Stomach (tissue), 9 donors: ENCODE measurements around the gene ADCY4. TPM values are rescaled to one million over a fixed set of nuclear protein-coding genes. Genes with fewer than 3 reads are reported as not detected.

Experiments used
- DNase-seq, 2 donors: peaks; one replicate each; pipeline versions ENCODE4 v3.0.0 to v3.0.0-alpha.2; 2013 to 2019
- H3K27ac ChIP-seq, 5 donors: fragments of 200-600 bp in 4 of 5; sonication (generic) in 4 of 5; one replicate each; pipeline ENCODE4 v1.5.1; 2013 to 2019; ENCODE audit warnings: mild to moderate bottlenecking in 1 of 5, moderate library complexity in 1 of 5
- H3K27me3 ChIP-seq, 3 donors: fragments of 200-600 bp; sonication (generic); one replicate each; pipeline ENCODE4 v1.5.1; 2017 to 2019; ENCODE audit warnings: mixed run types in 1 of 3
- H3K36me3 ChIP-seq, 4 donors: fragments of 200-600 bp; sonication (generic); 1 replicate in 3 of 4; 2 replicates in 1 of 4; pipeline ENCODE4 v1.5.1; 2016 to 2019
- H3K4me1 ChIP-seq, 4 donors: fragments of 200-600 bp; sonication (generic); one replicate each; pipeline ENCODE4 v1.5.1; 2016 to 2019
- H3K4me3 ChIP-seq, 4 donors: fragments of 200-600 bp; sonication (generic) in 3 of 4; one replicate each; pipeline ENCODE4 v1.5.1; 2016 to 2019; ENCODE audit warnings: mild to moderate bottlenecking in 1 of 4
- H3K9me3 ChIP-seq, 4 donors: fragments of 200-600 bp; sonication (generic); one replicate each; pipeline ENCODE4 v1.5.1; 2016 to 2019
- EP300 ChIP-seq: sonication (generic); formaldehyde crosslinking; IDR thresholded peaks from one replicate; pipeline ENCODE4 v1.6.1; 2017; ENCODE audit warnings: antibody characterized with exemption
- POLR2A ChIP-seq, 4 donors: fragments of 450-650 bp; IDR thresholded peaks; one replicate each; pipeline ENCODE4 v1.6.1; 2016; ENCODE audit warnings: antibody characterized with exemption in 4 of 4, control low read depth in 2 of 4, mild to moderate bottlenecking in 1 of 4, moderate library complexity in 1 of 4
- POLR2AphosphoS5 ChIP-seq, 3 donors: sonication (generic); formaldehyde crosslinking; IDR thresholded peaks; one replicate each; pipeline ENCODE4 v1.6.1; 2016; ENCODE audit warnings: antibody characterized with exemption in 3 of 3
- WGBS, 5 donors: extraction: QIAGEN DNeasy Blood & Tissue Kit in 3 of 5; methylation state at CpG; one replicate each; pipeline versions ENCODE4 v1.1.5 to v1.1.7; 2013 to 2018; 5-methylcytosine and 5-hydroxymethylcytosine counted together
- intact Hi-C: fragments of 100-400 bp; cut with DNase I; formaldehyde crosslinking; loops from one replicate; pipeline ENCODE4 v1.15.1; 2023; ENCODE audit warnings: low total_unique reads
- polyA plus RNA-seq, 3 donors: library from polyadenylated mRNA; stranded (reverse); fragments of 200-250 nt; gene quantifications; one replicate each; pipeline ENCODE4 v1.2.3, GENCODE V29; 2013
- small RNA-seq, 4 donors: library from RNA; depleted of rRNA; stranded (forward); fragments of <200 nt; gene quantifications; one replicate each; pipeline ENCODE3, GENCODE V24; 2016
- total RNA-seq, 5 donors: library from RNA; depleted of rRNA; stranded (reverse); fragments of >200 nt; gene quantifications; one replicate each; pipeline versions ENCODE4 v1.1.0 to v1.2.3, GENCODE V29; 2014 to 2016
- TF ChIP-seq, protein P1 (sequence below), 7 experiments: fragments of 450-650 bp in 4 of 7; fragments of 200-600 bp in 3 of 7; sonication (generic) in 3 of 7; IDR thresholded peaks; one replicate each; pipeline ENCODE4 v1.5.1; 2016 to 2019; ENCODE audit warnings: antibody characterized with exemption in 7 of 7, control low read depth in 2 of 7, mild to moderate bottlenecking in 1 of 7
- donor health status: healthy with polysubstance abuse.
- donor health status: Bipolar disorder and iron deficiency.
- donor health status: healthy.

The ADCY4 gene
- total and polyA plus RNA-seq, 8 donors: 15.2 to 118 (median 25.8) TPM

DNA sequence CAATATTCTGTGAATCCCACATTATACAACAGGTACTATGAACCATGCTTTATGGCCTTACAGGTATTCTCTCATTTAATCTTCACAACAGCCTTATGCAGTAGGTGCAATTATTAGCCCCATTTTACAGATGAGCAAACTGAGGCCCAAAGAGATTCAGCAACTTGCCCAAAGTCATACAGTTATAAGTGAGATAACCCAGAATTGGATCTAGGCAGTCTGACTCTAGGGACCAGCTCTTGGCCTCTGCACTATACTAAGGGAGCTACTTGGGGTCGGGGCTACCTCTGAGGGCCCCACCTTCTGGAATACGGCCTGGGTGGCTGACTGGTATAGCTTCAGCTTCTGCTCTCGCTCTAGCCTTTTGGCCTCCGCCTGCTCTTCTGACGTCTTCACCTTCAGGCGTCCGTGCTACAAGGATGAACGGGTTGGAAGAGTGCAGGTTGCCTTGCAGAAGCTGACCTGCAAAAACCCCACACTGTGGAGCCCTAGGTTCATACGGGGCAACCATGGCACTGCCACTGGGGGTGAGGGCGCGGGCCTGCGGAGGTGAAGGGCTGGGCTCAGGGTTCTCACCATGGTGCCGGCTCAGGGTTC lies 64.2 kb downstream of the ADCY4 start:
- TF ChIP-seq EP300 (no peak), POLR2AphosphoS5 (IDR thresholded peaks at IDR 0.05) (no peak)
- 7 to 20% (median 11%) methylated on average over 6 to 13 of the region's 13 CpGs for WGBS, 5 donors

DNA sequence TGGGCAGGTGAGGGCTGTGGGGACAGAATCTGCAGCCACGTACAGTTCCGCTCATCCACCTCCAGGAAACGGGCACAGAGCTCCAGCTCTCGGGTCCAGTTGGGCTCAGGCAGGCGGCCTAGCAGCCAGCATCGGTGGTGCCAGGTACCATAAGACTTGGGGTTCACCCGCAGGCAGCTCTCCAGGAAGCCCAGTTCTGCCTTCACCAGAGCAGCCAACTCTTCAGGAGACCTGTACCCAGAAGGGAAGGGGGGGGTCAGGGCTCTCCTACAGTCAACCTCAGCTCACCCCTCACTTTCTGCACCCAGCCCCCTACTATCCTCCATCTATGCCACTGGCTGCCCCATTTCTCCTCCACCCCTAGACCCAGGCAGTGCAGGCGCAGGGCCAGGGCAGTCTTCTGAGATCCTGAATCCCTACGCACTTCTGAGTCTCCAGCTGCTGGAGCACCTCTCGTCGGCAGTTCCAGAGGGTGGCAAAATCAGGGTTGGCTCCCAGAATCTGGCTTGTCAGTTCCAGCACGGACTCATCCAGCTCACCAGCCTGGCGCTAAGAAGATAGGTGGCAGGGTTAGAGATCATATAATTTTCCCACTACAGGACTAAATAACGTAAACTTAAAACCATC lies 64.8 kb downstream of the ADCY4 start:
- DNase-seq: no peak
- Histone ChIP-seq H3K27ac (peak overlapping the region in 1 of 5 donors; percentile 94), H3K9me3 (no peaks in the 10 kb centered on the region), H3K4me1 (peaks cover 9 to 44% (median 26%) of the 10 kb centered on the region in 4 donors), H3K27me3 (no peaks in the 10 kb centered on the region), H3K4me3 (peak overlapping the region in 1 of 4 donors; percentile 71), H3K36me3 (peaks cover 30 to 51% (median 50%) of the 10 kb centered on the region in 4 donors)
- intact Hi-C loops: no loop called here
- TF ChIP-seq, protein P1, sequence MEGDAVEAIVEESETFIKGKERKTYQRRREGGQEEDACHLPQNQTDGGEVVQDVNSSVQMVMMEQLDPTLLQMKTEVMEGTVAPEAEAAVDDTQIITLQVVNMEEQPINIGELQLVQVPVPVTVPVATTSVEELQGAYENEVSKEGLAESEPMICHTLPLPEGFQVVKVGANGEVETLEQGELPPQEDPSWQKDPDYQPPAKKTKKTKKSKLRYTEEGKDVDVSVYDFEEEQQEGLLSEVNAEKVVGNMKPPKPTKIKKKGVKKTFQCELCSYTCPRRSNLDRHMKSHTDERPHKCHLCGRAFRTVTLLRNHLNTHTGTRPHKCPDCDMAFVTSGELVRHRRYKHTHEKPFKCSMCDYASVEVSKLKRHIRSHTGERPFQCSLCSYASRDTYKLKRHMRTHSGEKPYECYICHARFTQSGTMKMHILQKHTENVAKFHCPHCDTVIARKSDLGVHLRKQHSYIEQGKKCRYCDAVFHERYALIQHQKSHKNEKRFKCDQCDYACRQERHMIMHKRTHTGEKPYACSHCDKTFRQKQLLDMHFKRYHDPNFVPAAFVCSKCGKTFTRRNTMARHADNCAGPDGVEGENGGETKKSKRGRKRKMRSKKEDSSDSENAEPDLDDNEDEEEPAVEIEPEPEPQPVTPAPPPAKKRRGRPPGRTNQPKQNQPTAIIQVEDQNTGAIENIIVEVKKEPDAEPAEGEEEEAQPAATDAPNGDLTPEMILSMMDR (IDR thresholded peaks at IDR 0.05): no peak
- TF ChIP-seq POLR2A (IDR thresholded peaks at IDR 0.05) (no peak), EP300 (no peak), POLR2AphosphoS5 (IDR thresholded peaks at IDR 0.05) (no peak)
- whole genome bisulfite sequencing, 5 donors: 94 to 97% (median 95%) methylated on average over 9 to 14 of the region's 14 CpGs

More for the DNA sequence above, 64.2 kb downstream of the ADCY4 start:
- H3K9me3 ChIP-seq: no peaks in the 10 kb centered on the region
- peaks cover 9 to 50% (median 26%) of the 10 kb centered on the region in 4 donors for H3K4me1 ChIP-seq
- peak overlapping the region; percentile 60 to 99 (median 77) for H3K4me3 ChIP-seq
- peak overlapping the region; percentile 91 to 99 (median 98) for H3K27ac ChIP-seq
- intact Hi-C loops: no loop called here
- DNase-seq: peak in 1 of 2 donors; percentile 25
- H3K36me3 ChIP-seq: peaks cover 30 to 45% (median 44%) of the 10 kb centered on the region in 4 donors
- H3K27me3 ChIP-seq: no peaks in the 10 kb centered on the region

DNA sequence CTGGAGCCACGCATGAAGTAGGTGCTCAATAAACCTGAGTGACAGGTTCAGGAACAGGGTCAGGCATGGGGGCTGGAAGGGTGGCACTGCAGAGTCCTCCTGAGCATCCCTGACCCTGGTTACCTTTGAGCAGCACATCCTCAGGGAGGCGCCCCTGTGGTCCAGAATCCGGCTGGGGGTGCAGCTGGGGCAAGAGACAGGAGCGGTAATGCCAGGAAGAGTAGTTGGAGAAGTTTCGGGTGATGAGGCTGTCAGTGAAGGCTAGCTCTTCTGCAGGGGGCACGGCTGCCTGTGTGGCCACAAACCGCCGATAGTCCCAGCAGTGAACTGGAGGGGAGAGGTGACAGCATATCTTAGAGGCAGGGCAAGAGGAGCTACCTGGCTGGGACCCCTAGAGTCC lies 65.5 kb downstream of the ADCY4 start:
- TF ChIP-seq POLR2A (IDR thresholded peaks at IDR 0.05): no peak
- TF ChIP-seq EP300: no peak
- TF ChIP-seq POLR2AphosphoS5 (IDR thresholded peaks at IDR 0.05): no peak
- TF ChIP-seq, protein P1 (IDR thresholded peaks at IDR 0.05): no peak
- Histone ChIP-seq H3K27ac (no peak overlapping the region), H3K27me3 (no peaks in the 10 kb centered on the region), H3K36me3 (peaks cover 30 to 57% (median 55%) of the 10 kb centered on the region in 4 donors), H3K4me1 (peaks cover 9 to 37% (median 25%) of the 10 kb centered on the region in 4 donors), H3K4me3 (no peak overlapping the region), H3K9me3 (no peaks in the 10 kb centered on the region)
- intact Hi-C loops: no loop called here
- WGBS, 5 donors: 94 to 98% (median 96%) methylated on average over 6 to 8 of the region's 8 CpGs
- DNase-seq: no peak

Small RNA genes lying within 50 kb of the gene (small RNA-seq; reads per million reads assigned to genes)
- 0 reads per million in 4 donors for gene RF00026

Other genes starting within 250 kb of the ADCY4 start
Only the 30 nearest of the 33 such genes appear.
- 10 to 100 TPM in 2 of 5 donors, 1 to 10 TPM in 1, under 1 TPM in 1, not detected in 1; 0.92 to 69.2 (median 13.0) TPM for gene NRL, start 220.1 kb downstream of the ADCY4 start, total RNA-seq
- 1 to 10 TPM; 1.2 to 1.3 (median 1.2) TPM for gene NRL, start 220.1 kb downstream of the ADCY4 start, polyA plus RNA-seq
- gene FITM1, start 204.4 kb downstream of the ADCY4 start, total RNA-seq: 10 to 100 TPM in 1 of 5 donors, under 1 TPM in 1, not detected in 3; 0.87 to 80.5 TPM
- gene FITM1, start 204.4 kb downstream of the ADCY4 start, polyA plus RNA-seq: 1 to 10 TPM; 1.9 to 2.6 (median 2.2) TPM
- gene PSME1, start 198.9 kb downstream of the ADCY4 start, total RNA-seq: 100 to 1,000 TPM in 1 of 5 donors, 10 to 100 TPM in 4; 38.5 to 129 (median 91.1) TPM
- 100 to 1,000 TPM; 217 to 322 (median 310) TPM for gene PSME1, start 198.9 kb downstream of the ADCY4 start, polyA plus RNA-seq
- gene EMC9, start 193.5 kb downstream of the ADCY4 start, total RNA-seq: 10 to 100 TPM in 1 of 5 donors, 1 to 10 TPM in 4; 1.3 to 33.9 (median 4.6) TPM
- 10 to 100 TPM; 32.0 to 59.6 (median 42.9) TPM for gene EMC9, start 193.5 kb downstream of the ADCY4 start, polyA plus RNA-seq
- gene PSME2, start 188.5 kb downstream of the ADCY4 start, total RNA-seq: 100 to 1,000 TPM in 2 of 5 donors, 10 to 100 TPM in 3; 62.4 to 339 (median 83.9) TPM
- gene PSME2, start 188.5 kb downstream of the ADCY4 start, polyA plus RNA-seq: 100 to 1,000 TPM; 302 to 421 (median 403) TPM
- 100 to 1,000 TPM in 2 of 5 donors, 10 to 100 TPM in 3; 53.2 to 523 (median 94.2) TPM for gene RNF31, start 187.6 kb downstream of the ADCY4 start, total RNA-seq
- gene RNF31, start 187.6 kb downstream of the ADCY4 start, polyA plus RNA-seq: 10 to 100 TPM; 64.0 to 88.7 (median 68.6) TPM
- gene IRF9, start 173.8 kb downstream of the ADCY4 start, total RNA-seq: 100 to 1,000 TPM in 2 of 5 donors, 10 to 100 TPM in 2, 1 to 10 TPM in 1; 1.4 to 143 (median 91.4) TPM
- gene IRF9, start 173.8 kb downstream of the ADCY4 start, polyA plus RNA-seq: 100 to 1,000 TPM in 1 of 3 donors, 10 to 100 TPM in 2; 64.6 to 101 (median 65.1) TPM
- 100 to 1,000 TPM in 1 of 5 donors, 10 to 100 TPM in 4; 14.5 to 122 (median 45.5) TPM for gene REC8, start 163.0 kb downstream of the ADCY4 start, total RNA-seq
- gene REC8, start 163.0 kb downstream of the ADCY4 start, polyA plus RNA-seq: 10 to 100 TPM; 20.9 to 64.4 (median 38.7) TPM
- gene IPO4, start 146.3 kb downstream of the ADCY4 start, total RNA-seq: 100 to 1,000 TPM in 1 of 5 donors, 10 to 100 TPM in 4; 14.3 to 227 (median 23.9) TPM
- 10 to 100 TPM in 1 of 3 donors, 1 to 10 TPM in 2; 9.3 to 15.2 (median 9.8) TPM for gene IPO4, start 146.3 kb downstream of the ADCY4 start, polyA plus RNA-seq
- gene TM9SF1, start 139.6 kb downstream of the ADCY4 start, total RNA-seq: 10 to 100 TPM in 4 of 5 donors, 1 to 10 TPM in 1; 6.4 to 79.7 (median 31.6) TPM
- gene TM9SF1, start 139.6 kb downstream of the ADCY4 start, polyA plus RNA-seq: 10 to 100 TPM; 14.6 to 28.2 (median 14.7) TPM
- under 1 TPM in 1 of 5 donors, not detected in 4; 0.73 TPM for gene TSSK4, start 129.4 kb downstream of the ADCY4 start, total RNA-seq
- not detected for gene TSSK4, start 129.4 kb downstream of the ADCY4 start, polyA plus RNA-seq
- 10 to 100 TPM in 4 of 5 donors, not detected in 1; 27.8 to 37.2 (median 31.8) TPM for gene CHMP4A, start 121.6 kb downstream of the ADCY4 start, total RNA-seq
- 100 to 1,000 TPM in 1 of 3 donors, 10 to 100 TPM in 2; 66.5 to 135 (median 70.7) TPM for gene CHMP4A, start 121.6 kb downstream of the ADCY4 start, polyA plus RNA-seq
- 10 to 100 TPM in 3 of 5 donors, 1 to 10 TPM in 1, not detected in 1; 9.3 to 16.1 (median 14.2) TPM for gene MDP1, start 119.0 kb downstream of the ADCY4 start, total RNA-seq
- 10 to 100 TPM; 25.6 to 26.9 (median 26.2) TPM for gene MDP1, start 119.0 kb downstream of the ADCY4 start, polyA plus RNA-seq
- 100 to 1,000 TPM in 3 of 5 donors, 10 to 100 TPM in 1, not detected in 1; 85.4 to 166 (median 132) TPM for gene NEDD8, start 102.7 kb downstream of the ADCY4 start, total RNA-seq
- gene NEDD8, start 102.7 kb downstream of the ADCY4 start, polyA plus RNA-seq: 100 to 1,000 TPM; 235 to 244 (median 237) TPM
- 100 to 1,000 TPM in 1 of 5 donors, 10 to 100 TPM in 4; 13.9 to 204 (median 31.2) TPM for gene GMPR2, start 102.1 kb downstream of the ADCY4 start, total RNA-seq
- gene GMPR2, start 102.1 kb downstream of the ADCY4 start, polyA plus RNA-seq: 10 to 100 TPM; 48.3 to 85.7 (median 53.9) TPM
- 10 to 100 TPM in 4 of 5 donors, 1 to 10 TPM in 1; 7.2 to 63.6 (median 39.1) TPM for gene TINF2, start 92.4 kb downstream of the ADCY4 start, total RNA-seq
- 10 to 100 TPM; 46.6 to 61.1 (median 50.6) TPM for gene TINF2, start 92.4 kb downstream of the ADCY4 start, polyA plus RNA-seq
- gene TGM1, start 71.9 kb downstream of the ADCY4 start, total RNA-seq: 10 to 100 TPM in 1 of 5 donors, 1 to 10 TPM in 4; 2.6 to 11.7 (median 4.9) TPM
- gene TGM1, start 71.9 kb downstream of the ADCY4 start, polyA plus RNA-seq: 100 to 1,000 TPM in 1 of 3 donors, 1 to 10 TPM in 2; 1.7 to 131 (median 5.3) TPM
- 100 to 1,000 TPM in 4 of 5 donors, 10 to 100 TPM in 1; 16.0 to 230 (median 187) TPM for gene RABGGTA, start 63.5 kb downstream of the ADCY4 start, total RNA-seq
- gene RABGGTA, start 63.5 kb downstream of the ADCY4 start, polyA plus RNA-seq: 10 to 100 TPM; 33.8 to 68.4 (median 41.9) TPM
- 10 to 100 TPM in 3 of 5 donors, 1 to 10 TPM in 2; 5.3 to 71.9 (median 17.4) TPM for gene DHRS1, start 35.3 kb downstream of the ADCY4 start, total RNA-seq
- gene DHRS1, start 35.3 kb downstream of the ADCY4 start, polyA plus RNA-seq: 10 to 100 TPM; 20.1 to 52.1 (median 30.1) TPM
- gene NOP9, start 35.2 kb downstream of the ADCY4 start, total RNA-seq: 10 to 100 TPM in 4 of 5 donors, 1 to 10 TPM in 1; 5.4 to 25.7 (median 12.8) TPM
- gene NOP9, start 35.2 kb downstream of the ADCY4 start, polyA plus RNA-seq: 10 to 100 TPM in 1 of 3 donors, 1 to 10 TPM in 2; 6.5 to 11.8 (median 8.4) TPM
- 10 to 100 TPM in 2 of 5 donors, 1 to 10 TPM in 3; 5.0 to 11.2 (median 6.4) TPM for gene CIDEB, start 27.1 kb downstream of the ADCY4 start, total RNA-seq
- 10 to 100 TPM in 1 of 3 donors, 1 to 10 TPM in 2; 6.0 to 14.2 (median 6.0) TPM for gene CIDEB, start 27.1 kb downstream of the ADCY4 start, polyA plus RNA-seq
- gene LTB4R2, start 24.9 kb downstream of the ADCY4 start, total RNA-seq: 10 to 100 TPM in 3 of 5 donors, 1 to 10 TPM in 1, not detected in 1; 9.9 to 71.5 (median 24.5) TPM
- gene LTB4R2, start 24.9 kb downstream of the ADCY4 start, polyA plus RNA-seq: 1 to 10 TPM in 1 of 3 donors, under 1 TPM in 1, not detected in 1; 0.25 to 6.0 TPM
- gene LTB4R, start 23.6 kb downstream of the ADCY4 start, total RNA-seq: 10 to 100 TPM in 3 of 5 donors, 1 to 10 TPM in 1, not detected in 1; 3.3 to 92.8 (median 24.6) TPM
- gene LTB4R, start 23.6 kb downstream of the ADCY4 start, polyA plus RNA-seq: 10 to 100 TPM in 1 of 3 donors, 1 to 10 TPM in 2; 1.4 to 67.2 (median 4.1) TPM
- gene RIPK3, start 4.9 kb upstream of the ADCY4 start, total RNA-seq: 10 to 100 TPM in 4 of 5 donors, 1 to 10 TPM in 1; 6.4 to 42.6 (median 12.5) TPM
- 10 to 100 TPM; 12.7 to 18.3 (median 14.3) TPM for gene RIPK3, start 4.9 kb upstream of the ADCY4 start, polyA plus RNA-seq
- gene NFATC4, start 33.1 kb upstream of the ADCY4 start, total RNA-seq: 10 to 100 TPM; 20.1 to 64.8 (median 33.0) TPM
- 100 to 1,000 TPM in 1 of 3 donors, 10 to 100 TPM in 2; 71.4 to 119 (median 99.0) TPM for gene NFATC4, start 33.1 kb upstream of the ADCY4 start, polyA plus RNA-seq
- 10 to 100 TPM in 2 of 5 donors, 1 to 10 TPM in 3; 2.9 to 16.0 (median 8.1) TPM for gene NYNRIN, start 63.9 kb upstream of the ADCY4 start, total RNA-seq
- 1 to 10 TPM; 2.3 to 3.3 (median 2.3) TPM for gene NYNRIN, start 63.9 kb upstream of the ADCY4 start, polyA plus RNA-seq
- 1 to 10 TPM in 3 of 5 donors, not detected in 2; 2.0 to 4.2 (median 3.8) TPM for gene CBLN3, start 94.6 kb upstream of the ADCY4 start, total RNA-seq
- 1 to 10 TPM in 2 of 3 donors, under 1 TPM in 1; 0.81 to 2.1 (median 1.4) TPM for gene CBLN3, start 94.6 kb upstream of the ADCY4 start, polyA plus RNA-seq
- 100 to 1,000 TPM in 1 of 5 donors, 10 to 100 TPM in 4; 63.4 to 348 (median 77.2) TPM for gene KHNYN, start 94.9 kb upstream of the ADCY4 start, total RNA-seq
- 10 to 100 TPM; 13.9 to 23.4 (median 22.9) TPM for gene KHNYN, start 94.9 kb upstream of the ADCY4 start, polyA plus RNA-seq
- 10 to 100 TPM; 10.8 to 71.2 (median 42.4) TPM for gene SDR39U1, start 107.7 kb upstream of the ADCY4 start, total RNA-seq
- gene SDR39U1, start 107.7 kb upstream of the ADCY4 start, polyA plus RNA-seq: 10 to 100 TPM; 37.0 to 64.8 (median 41.8) TPM
- 1 to 10 TPM in 1 of 5 donors, not detected in 4; 1.7 TPM for gene CMA1, start 173.2 kb upstream of the ADCY4 start, total RNA-seq
- under 1 TPM in 1 of 3 donors, not detected in 2; 0.23 TPM for gene CMA1, start 173.2 kb upstream of the ADCY4 start, polyA plus RNA-seq